ENCODE results near the gene PTPN1. TPM values are rescaled to one million over a fixed set of nuclear protein-coding genes. Genes with fewer than 3 reads are reported as not detected.

PTPN1 gene
- total and polyA plus RNA-seq, 2 experiments from 2014 or later = 16.9 to 26.4 TPM

DNA sequence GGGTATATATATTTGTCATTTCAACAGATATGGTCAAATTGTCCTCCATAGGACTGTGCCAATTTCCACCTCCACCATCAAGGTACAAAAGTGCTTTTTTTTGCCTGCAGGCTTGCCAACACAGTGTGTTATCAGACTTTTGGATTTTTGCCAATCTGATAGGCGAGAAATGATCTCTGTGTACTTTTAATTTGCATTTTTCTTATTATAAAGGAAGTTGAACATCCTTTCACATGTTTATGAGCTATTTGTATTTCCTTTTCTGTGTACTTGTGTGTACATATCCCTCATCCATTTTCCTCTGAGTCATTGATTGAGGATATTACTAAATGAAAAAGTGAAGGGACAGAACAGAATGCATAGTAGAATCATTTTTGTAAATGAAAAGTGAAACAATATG is 39.0 kb upstream of the PTPN1 start:
- Histone ChIP-seq H3K27ac (ENCODE audit: low read depth) (no peak overlapping the region), H3K27me3 (ENCODE audit: insufficient read depth) (no peaks in the 10 kb centered on the region), H2AFZ (no peak overlapping the region), H3K4me1 (ENCODE audit: insufficient read depth) (no peaks in the 10 kb centered on the region), H3K4me2 (no peak overlapping the region), H3K4me3 (no peak overlapping the region), H3K79me2 (replicated peaks; ENCODE audit: insufficient read depth) (no peaks in the 10 kb centered on the region), H3K36me3 (ENCODE audit: insufficient read depth) (no peaks in the 10 kb centered on the region), H3F3A (replicated peaks; ENCODE audit: low read depth) (no peaks in the 10 kb centered on the region), H4K20me1 (replicated peaks; ENCODE audit: insufficient read depth) (no peaks in the 10 kb centered on the region), H3K9me2 (ENCODE audit: insufficient read depth) (0 out of 2 replicates have a peak, but pooled peaks cover 9% of the 10 kb centered on the region)
- DNase-seq (ENCODE audit: low spot score) (no peak), ATAC-seq (no peak)
- no peaks in the 10 kb centered on the region for H3K4me1 Mint-ChIP-seq
- H3K9me3 Mint-ChIP-seq = peaks cover 2% of the 10 kb centered on the region; the same call in 1 of the 3 replicates
- H3K27ac Mint-ChIP-seq = no peak overlapping the region
- H3K36me3 Mint-ChIP-seq (ENCODE audit: low read depth) = no peaks in the 10 kb centered on the region
- H3K4me3 Mint-ChIP-seq = no peak overlapping the region
- peaks cover 4% of the 10 kb centered on the region for H3K27me3 Mint-ChIP-seq (ENCODE audit: insufficient read depth, low read depth, poor library complexity)
- TF ChIP-seq ZNF331 (CRISPR knock-in tag; IDR thresholded peaks at IDR 0.05; ENCODE audit: low read depth) = no peak
- TF ChIP-seq STAT1 (IDR thresholded peaks at IDR 0.05; ENCODE audit: unreplicated experiment) = no peak
- TF ChIP-seq CREB1 (CRISPR knock-in tag; IDR thresholded peaks at IDR 0.05; ENCODE audit: low read depth) = no peak
- no peak for TF ChIP-seq EZH2phosphoT487 (IDR thresholded peaks at IDR 0.05; ENCODE audit: unreplicated experiment)
- TF ChIP-seq, protein P1, sequence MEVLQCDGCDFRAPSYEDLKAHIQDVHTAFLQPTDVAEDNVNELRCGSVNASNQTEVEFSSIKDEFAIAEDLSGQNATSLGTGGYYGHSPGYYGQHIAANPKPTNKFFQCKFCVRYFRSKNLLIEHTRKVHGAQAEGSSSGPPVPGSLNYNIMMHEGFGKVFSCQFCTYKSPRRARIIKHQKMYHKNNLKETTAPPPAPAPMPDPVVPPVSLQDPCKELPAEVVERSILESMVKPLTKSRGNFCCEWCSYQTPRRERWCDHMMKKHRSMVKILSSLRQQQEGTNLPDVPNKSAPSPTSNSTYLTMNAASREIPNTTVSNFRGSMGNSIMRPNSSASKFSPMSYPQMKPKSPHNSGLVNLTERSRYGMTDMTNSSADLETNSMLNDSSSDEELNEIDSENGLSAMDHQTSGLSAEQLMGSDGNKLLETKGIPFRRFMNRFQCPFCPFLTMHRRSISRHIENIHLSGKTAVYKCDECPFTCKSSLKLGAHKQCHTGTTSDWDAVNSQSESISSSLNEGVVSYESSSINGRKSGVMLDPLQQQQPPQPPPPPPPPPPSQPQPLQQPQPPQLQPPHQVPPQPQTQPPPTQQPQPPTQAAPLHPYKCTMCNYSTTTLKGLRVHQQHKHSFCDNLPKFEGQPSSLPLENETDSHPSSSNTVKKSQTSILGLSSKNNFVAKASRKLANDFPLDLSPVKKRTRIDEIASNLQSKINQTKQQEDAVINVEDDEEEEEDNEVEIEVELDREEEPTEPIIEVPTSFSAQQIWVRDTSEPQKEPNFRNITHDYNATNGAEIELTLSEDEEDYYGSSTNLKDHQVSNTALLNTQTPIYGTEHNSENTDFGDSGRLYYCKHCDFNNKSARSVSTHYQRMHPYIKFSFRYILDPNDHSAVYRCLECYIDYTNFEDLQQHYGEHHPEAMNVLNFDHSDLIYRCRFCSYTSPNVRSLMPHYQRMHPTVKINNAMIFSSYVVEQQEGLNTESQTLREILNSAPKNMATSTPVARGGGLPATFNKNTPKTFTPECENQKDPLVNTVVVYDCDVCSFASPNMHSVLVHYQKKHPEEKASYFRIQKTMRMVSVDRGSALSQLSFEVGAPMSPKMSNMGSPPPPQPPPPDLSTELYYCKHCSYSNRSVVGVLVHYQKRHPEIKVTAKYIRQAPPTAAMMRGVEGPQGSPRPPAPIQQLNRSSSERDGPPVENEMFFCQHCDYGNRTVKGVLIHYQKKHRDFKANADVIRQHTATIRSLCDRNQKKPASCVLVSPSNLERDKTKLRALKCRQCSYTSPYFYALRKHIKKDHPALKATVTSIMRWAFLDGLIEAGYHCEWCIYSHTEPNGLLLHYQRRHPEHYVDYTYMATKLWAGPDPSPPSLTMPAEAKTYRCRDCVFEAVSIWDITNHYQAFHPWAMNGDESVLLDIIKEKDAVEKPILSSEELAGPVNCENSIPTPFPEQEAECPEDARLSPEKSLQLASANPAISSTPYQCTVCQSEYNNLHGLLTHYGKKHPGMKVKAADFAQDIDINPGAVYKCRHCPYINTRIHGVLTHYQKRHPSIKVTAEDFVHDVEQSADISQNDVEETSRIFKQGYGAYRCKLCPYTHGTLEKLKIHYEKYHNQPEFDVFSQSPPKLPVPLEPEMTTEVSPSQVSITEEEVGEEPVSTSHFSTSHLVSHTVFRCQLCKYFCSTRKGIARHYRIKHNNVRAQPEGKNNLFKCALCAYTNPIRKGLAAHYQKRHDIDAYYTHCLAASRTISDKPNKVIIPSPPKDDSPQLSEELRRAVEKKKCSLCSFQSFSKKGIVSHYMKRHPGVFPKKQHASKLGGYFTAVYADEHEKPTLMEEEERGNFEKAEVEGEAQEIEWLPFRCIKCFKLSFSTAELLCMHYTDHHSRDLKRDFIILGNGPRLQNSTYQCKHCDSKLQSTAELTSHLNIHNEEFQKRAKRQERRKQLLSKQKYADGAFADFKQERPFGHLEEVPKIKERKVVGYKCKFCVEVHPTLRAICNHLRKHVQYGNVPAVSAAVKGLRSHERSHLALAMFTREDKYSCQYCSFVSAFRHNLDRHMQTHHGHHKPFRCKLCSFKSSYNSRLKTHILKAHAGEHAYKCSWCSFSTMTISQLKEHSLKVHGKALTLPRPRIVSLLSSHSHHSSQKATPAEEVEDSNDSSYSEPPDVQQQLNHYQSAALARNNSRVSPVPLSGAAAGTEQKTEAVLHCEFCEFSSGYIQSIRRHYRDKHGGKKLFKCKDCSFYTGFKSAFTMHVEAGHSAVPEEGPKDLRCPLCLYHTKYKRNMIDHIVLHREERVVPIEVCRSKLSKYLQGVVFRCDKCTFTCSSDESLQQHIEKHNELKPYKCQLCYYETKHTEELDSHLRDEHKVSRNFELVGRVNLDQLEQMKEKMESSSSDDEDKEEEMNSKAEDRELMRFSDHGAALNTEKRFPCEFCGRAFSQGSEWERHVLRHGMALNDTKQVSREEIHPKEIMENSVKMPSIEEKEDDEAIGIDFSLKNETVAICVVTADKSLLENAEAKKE (CRISPR knock-in tag; IDR thresholded peaks at IDR 0.05) = no peak
- no peak for TF ChIP-seq EZH2 (IDR thresholded peaks at IDR 0.05; ENCODE audit: low read depth, unreplicated experiment)
- TF ChIP-seq, protein P2, sequence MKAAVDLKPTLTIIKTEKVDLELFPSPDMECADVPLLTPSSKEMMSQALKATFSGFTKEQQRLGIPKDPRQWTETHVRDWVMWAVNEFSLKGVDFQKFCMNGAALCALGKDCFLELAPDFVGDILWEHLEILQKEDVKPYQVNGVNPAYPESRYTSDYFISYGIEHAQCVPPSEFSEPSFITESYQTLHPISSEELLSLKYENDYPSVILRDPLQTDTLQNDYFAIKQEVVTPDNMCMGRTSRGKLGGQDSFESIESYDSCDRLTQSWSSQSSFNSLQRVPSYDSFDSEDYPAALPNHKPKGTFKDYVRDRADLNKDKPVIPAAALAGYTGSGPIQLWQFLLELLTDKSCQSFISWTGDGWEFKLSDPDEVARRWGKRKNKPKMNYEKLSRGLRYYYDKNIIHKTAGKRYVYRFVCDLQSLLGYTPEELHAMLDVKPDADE (IDR thresholded peaks at IDR 0.05) = no peak
- TF ChIP-seq, protein P3, sequence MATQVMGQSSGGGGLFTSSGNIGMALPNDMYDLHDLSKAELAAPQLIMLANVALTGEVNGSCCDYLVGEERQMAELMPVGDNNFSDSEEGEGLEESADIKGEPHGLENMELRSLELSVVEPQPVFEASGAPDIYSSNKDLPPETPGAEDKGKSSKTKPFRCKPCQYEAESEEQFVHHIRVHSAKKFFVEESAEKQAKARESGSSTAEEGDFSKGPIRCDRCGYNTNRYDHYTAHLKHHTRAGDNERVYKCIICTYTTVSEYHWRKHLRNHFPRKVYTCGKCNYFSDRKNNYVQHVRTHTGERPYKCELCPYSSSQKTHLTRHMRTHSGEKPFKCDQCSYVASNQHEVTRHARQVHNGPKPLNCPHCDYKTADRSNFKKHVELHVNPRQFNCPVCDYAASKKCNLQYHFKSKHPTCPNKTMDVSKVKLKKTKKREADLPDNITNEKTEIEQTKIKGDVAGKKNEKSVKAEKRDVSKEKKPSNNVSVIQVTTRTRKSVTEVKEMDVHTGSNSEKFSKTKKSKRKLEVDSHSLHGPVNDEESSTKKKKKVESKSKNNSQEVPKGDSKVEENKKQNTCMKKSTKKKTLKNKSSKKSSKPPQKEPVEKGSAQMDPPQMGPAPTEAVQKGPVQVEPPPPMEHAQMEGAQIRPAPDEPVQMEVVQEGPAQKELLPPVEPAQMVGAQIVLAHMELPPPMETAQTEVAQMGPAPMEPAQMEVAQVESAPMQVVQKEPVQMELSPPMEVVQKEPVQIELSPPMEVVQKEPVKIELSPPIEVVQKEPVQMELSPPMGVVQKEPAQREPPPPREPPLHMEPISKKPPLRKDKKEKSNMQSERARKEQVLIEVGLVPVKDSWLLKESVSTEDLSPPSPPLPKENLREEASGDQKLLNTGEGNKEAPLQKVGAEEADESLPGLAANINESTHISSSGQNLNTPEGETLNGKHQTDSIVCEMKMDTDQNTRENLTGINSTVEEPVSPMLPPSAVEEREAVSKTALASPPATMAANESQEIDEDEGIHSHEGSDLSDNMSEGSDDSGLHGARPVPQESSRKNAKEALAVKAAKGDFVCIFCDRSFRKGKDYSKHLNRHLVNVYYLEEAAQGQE (IDR thresholded peaks at IDR 0.05; ENCODE audit: unreplicated experiment) = no peak

All from GM23338 (cell line).